Ovary (tissue), 9 donors: ENCODE measurements around the gene OPHN1. TPM values are rescaled to one million over a fixed set of nuclear protein-coding genes. Genes with fewer than 3 reads are reported as not detected.

ENCODE experiments used
- DNase-seq, 5 donors: peaks; one replicate each; pipeline ENCODE4 v3.0.0-alpha.2; 2019 to 2020
- H3K27ac ChIP-seq, 2 donors: fragments of 200-600 bp; one replicate each; pipeline versions ENCODE4 v1.5.1 to v1.8.0; 2019 to 2022
- H3K27me3 ChIP-seq: fragments of 200-600 bp; one replicate; pipeline ENCODE4 v1.8.0; 2022
- H3K36me3 ChIP-seq: fragments of 200-600 bp; sonication (generic); one replicate; pipeline ENCODE4 v1.5.1; 2019
- H3K4me1 ChIP-seq: one replicate; pipeline ENCODE4 v1.8.1; 2013; ENCODE audit warnings: mild to moderate bottlenecking, moderate library complexity; ENCODE audit not compliant: insufficient read depth
- H3K4me3 ChIP-seq: fragments of 200-600 bp; sonication (generic); one replicate; pipeline ENCODE4 v1.5.1; 2017
- H3K9me3 ChIP-seq, 2 donors: fragments of 200-600 bp in 1 of 2; sonication (generic) in 1 of 2; one replicate each; pipeline versions ENCODE4 v1.5.1 to v1.8.1; 2013 to 2019; ENCODE audit warnings: mild to moderate bottlenecking in 1 of 2, moderate library complexity in 1 of 2
- EP300 ChIP-seq: sonication (generic); formaldehyde crosslinking; IDR thresholded peaks from one replicate; pipeline ENCODE4 v1.6.1; 2017; ENCODE audit warnings: antibody characterized with exemption
- POLR2A ChIP-seq: fragments of 450-650 bp; IDR thresholded peaks from one replicate; pipeline ENCODE4 v1.6.1; 2017; ENCODE audit warnings: antibody characterized with exemption, mild to moderate bottlenecking, moderate library complexity
- WGBS, 3 donors: extraction: QIAGEN DNeasy Blood & Tissue Kit in 1 of 3; methylation state at CpG; one replicate each; pipeline versions ENCODE4 v1.1.5 to v1.1.7; 2013 to 2017; 5-methylcytosine and 5-hydroxymethylcytosine counted together
- intact Hi-C, 4 donors: fragments of 100-400 bp; cut with DNase I; formaldehyde crosslinking; loops; one replicate each; pipeline versions ENCODE4 v1.11.0 to v1.15.1; 2022 to 2023
- polyA plus RNA-seq, 2 donors: library from polyadenylated mRNA; stranded (reverse); fragments of 200-250 nt in 1 of 2; fragments of 350-450 nt in 1 of 2; fragmentation: Illumina TruSeq in 1 of 2; extraction: RNeasy Lipid Tissue Mini Kit (QIAGEN cat#74804) in 1 of 2; gene quantifications; one replicate each; pipeline ENCODE4 v1.2.3, GENCODE V29; 2013 to 2014
- total RNA-seq, 7 donors: library from RNA; depleted of rRNA in 2 of 7; stranded (reverse); fragments of >200 nt in 2 of 7; fragmentation: NEBNext Ultra II Directional in 3 of 7; extraction: Animal tissue kit (Norgen Biotek cat#: 25700) in 3 of 7; gene quantifications; one replicate each; pipeline versions ENCODE4 v1.1.0 to v1.2.4, GENCODE V29; 2016 to 2023
- TF ChIP-seq, protein P1 (sequence below), 3 donors: fragments of 450-650 bp in 2 of 3; fragments of 200-600 bp in 1 of 3; IDR thresholded peaks; one replicate each; pipeline versions ENCODE4 v1.5.1 to v1.8.0; 2016 to 2022; ENCODE audit warnings: antibody characterized with exemption in 3 of 3, mild to moderate bottlenecking in 1 of 3
- donor health status: DM: no; HTN: no; CAD: no; lungs with moderate emphysema.
- donor health status: DM: no; HTN: no; CAD: no.
- donor health status: Bipolar disorder and iron deficiency.
- donor health status: DM: yes; HTN: yes; CAD: no.
- donor health status: DM: no; HTN: no; CAD: no.
- donor health status: DM: yes; HTN: yes; CAD: no.

OPHN1 gene
- total and polyA plus RNA-seq, 9 donors, result 2.3 to 9.2 (median 6.9) TPM

GRCh38 chrX:68199062-68199848 lies 234.0 kb downstream of the OPHN1 start:
- Histone ChIP-seq H3K27ac (no peak overlapping the region), H3K4me3 (no peak overlapping the region), H3K36me3 (no peaks in the 10 kb centered on the region), H3K27me3 (no peaks in the 10 kb centered on the region), H3K4me1 (no peaks in the 10 kb centered on the region), H3K9me3 (no peaks in the 10 kb centered on the region)
- TF ChIP-seq POLR2A (no peak), EP300 (no peak)
- TF ChIP-seq, protein P1, sequence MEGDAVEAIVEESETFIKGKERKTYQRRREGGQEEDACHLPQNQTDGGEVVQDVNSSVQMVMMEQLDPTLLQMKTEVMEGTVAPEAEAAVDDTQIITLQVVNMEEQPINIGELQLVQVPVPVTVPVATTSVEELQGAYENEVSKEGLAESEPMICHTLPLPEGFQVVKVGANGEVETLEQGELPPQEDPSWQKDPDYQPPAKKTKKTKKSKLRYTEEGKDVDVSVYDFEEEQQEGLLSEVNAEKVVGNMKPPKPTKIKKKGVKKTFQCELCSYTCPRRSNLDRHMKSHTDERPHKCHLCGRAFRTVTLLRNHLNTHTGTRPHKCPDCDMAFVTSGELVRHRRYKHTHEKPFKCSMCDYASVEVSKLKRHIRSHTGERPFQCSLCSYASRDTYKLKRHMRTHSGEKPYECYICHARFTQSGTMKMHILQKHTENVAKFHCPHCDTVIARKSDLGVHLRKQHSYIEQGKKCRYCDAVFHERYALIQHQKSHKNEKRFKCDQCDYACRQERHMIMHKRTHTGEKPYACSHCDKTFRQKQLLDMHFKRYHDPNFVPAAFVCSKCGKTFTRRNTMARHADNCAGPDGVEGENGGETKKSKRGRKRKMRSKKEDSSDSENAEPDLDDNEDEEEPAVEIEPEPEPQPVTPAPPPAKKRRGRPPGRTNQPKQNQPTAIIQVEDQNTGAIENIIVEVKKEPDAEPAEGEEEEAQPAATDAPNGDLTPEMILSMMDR (IDR thresholded peaks at IDR 0.05), result no peak
- no peak for DNase-seq
- 75 to 81% (median 76%) methylated on average over 4 of the region's 4 CpGs for WGBS, 3 donors
- intact Hi-C loops, result loop anchor here (5.0 to 10.0 kb wide), 4 partner anchors 263 to 516 kb away; no protein-coding TSS in a partner anchor

GRCh38 chrX:68196939-68197791 lies 236.1 kb downstream of the OPHN1 start:
- peak in 1 of 5 donors; percentile 16 for DNase-seq
- H3K4me3 ChIP-seq, result no peak overlapping the region
- H3K27ac ChIP-seq, result no peak overlapping the region
- WGBS, 3 donors, result 45 to 52% (median 51%) methylated on average over 5 of the region's 5 CpGs
- intact Hi-C loops, result loop anchor here (5.0 to 10.0 kb wide), 4 partner anchors 265 to 518 kb away; no protein-coding TSS in a partner anchor
- TF ChIP-seq, protein P1 (IDR thresholded peaks at IDR 0.05), result peak; percentile 22 to 38 (median 37)
- TF ChIP-seq EP300, result no peak
- no peaks in the 10 kb centered on the region for H3K9me3 ChIP-seq
- H3K36me3 ChIP-seq, result no peaks in the 10 kb centered on the region
- H3K4me1 ChIP-seq, result no peaks in the 10 kb centered on the region
- H3K27me3 ChIP-seq, result no peaks in the 10 kb centered on the region

GRCh38 chrX:68195561-68195960 lies 237.7 kb downstream of the OPHN1 start:
- no peaks in the 10 kb centered on the region for H3K9me3 ChIP-seq
- intact Hi-C loops, result loop anchor here (5.0 to 10.0 kb wide), 4 partner anchors 267 to 519 kb away; no protein-coding TSS in a partner anchor

DNA sequence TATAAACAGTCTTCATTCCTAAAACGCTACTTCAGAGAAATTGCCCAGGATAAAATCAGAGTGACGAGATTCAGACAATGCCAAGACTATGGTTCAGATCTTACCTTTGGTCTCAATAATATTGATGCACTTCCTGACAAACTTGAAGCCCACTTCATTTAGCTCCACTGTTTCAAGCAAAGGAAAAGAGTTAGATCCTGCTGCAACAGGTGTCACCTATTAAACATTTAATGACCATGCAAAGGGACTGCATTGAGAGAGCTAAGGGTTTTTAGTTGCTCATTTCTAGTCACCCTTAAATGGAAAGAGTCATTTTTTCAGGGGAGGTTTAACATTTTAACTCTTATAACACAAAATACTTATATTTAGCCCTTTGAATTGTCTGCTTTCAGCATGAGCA lies 239.5 kb downstream of the OPHN1 start:
- TF ChIP-seq POLR2A (no peak), EP300 (no peak)
- TF ChIP-seq, protein P1 (IDR thresholded peaks at IDR 0.05), result no peak
- Histone ChIP-seq H3K27ac (no peak overlapping the region), H3K4me1 (no peaks in the 10 kb centered on the region), H3K9me3 (no peaks in the 10 kb centered on the region), H3K36me3 (no peaks in the 10 kb centered on the region), H3K27me3 (no peaks in the 10 kb centered on the region), H3K4me3 (no peak overlapping the region)
- intact Hi-C loops, result loop anchor here in 2 of 4 donors (10.0 kb wide), 2 partner anchors 271 to 521 kb away; no protein-coding TSS in a partner anchor
- 52 to 68% (median 57%) methylated on average over 2 of the region's 2 CpGs for WGBS, 3 donors
- no peak for DNase-seq

More at GRCh38 chrX:68195561-68195960, 237.7 kb downstream of the OPHN1 start:
- Histone ChIP-seq H3K27me3 (no peaks in the 10 kb centered on the region), H3K4me1 (no peaks in the 10 kb centered on the region), H3K36me3 (no peaks in the 10 kb centered on the region), H3K4me3 (no peak overlapping the region), H3K27ac (no peak overlapping the region)
- TF ChIP-seq POLR2A, result no peak
- TF ChIP-seq, protein P1 (IDR thresholded peaks at IDR 0.05), result no peak
- TF ChIP-seq EP300, result no peak
- no peak for DNase-seq
